GM21528 (cell line): ENCODE measurements around the gene SRBD1.

Source experiments
- ATAC-seq: cut with Tn5 transposase; IDR thresholded peaks from one replicate; pipeline ENCODE4 v1.9.1; 2021; ENCODE audit warnings: mild to moderate bottlenecking, moderate library complexity; ENCODE audit not compliant: unreplicated experiment, low FRiP score

SRBD1 gene

GRCh38 chr2:45494275-45494977 is 116.6 kb downstream of the SRBD1 start:
- no peak for ATAC-seq

GRCh38 chr2:45484965-45485364 is 126.1 kb downstream of the SRBD1 start:
- no peak for ATAC-seq

GRCh38 chr2:45483997-45484396 is 127.1 kb downstream of the SRBD1 start:
- no peak for ATAC-seq

GRCh38 chr2:45477546-45477945 is 133.5 kb downstream of the SRBD1 start:
- ATAC-seq = no peak

- no peak for ATAC-seq
These were observed 140.5 kb downstream of the SRBD1 start for GRCh38 chr2:45470531-45470930.

GRCh38 chr2:45469314-45470099 is 141.6 kb downstream of the SRBD1 start:
- ATAC-seq = peak; percentile 66

- no peak for ATAC-seq
These were observed 142.8 kb downstream of the SRBD1 start for GRCh38 chr2:45468279-45468678.

GRCh38 chr2:45466053-45466452 is 145.0 kb downstream of the SRBD1 start:
- ATAC-seq = no peak

- ATAC-seq = no peak
These were observed 150.2 kb downstream of the SRBD1 start for GRCh38 chr2:45460825-45461224.

- no peak for ATAC-seq
These were observed 151.2 kb downstream of the SRBD1 start for GRCh38 chr2:45459860-45460259.

GRCh38 chr2:45458909-45459563 is 152.0 kb downstream of the SRBD1 start:
- no peak for ATAC-seq

- ATAC-seq = no peak
These were observed 153.7 kb downstream of the SRBD1 start for GRCh38 chr2:45457211-45457945.

GRCh38 chr2:45452866-45453265 is 158.2 kb downstream of the SRBD1 start:
- ATAC-seq = no peak

GRCh38 chr2:45450634-45451033 is 160.4 kb downstream of the SRBD1 start:
- no peak for ATAC-seq

GRCh38 chr2:45448217-45448616 is 162.8 kb downstream of the SRBD1 start:
- no peak for ATAC-seq

GRCh38 chr2:45446016-45446415 is 165.1 kb downstream of the SRBD1 start:
- no peak for ATAC-seq

GRCh38 chr2:45445037-45445436 is 166.0 kb downstream of the SRBD1 start:
- ATAC-seq = no peak

- no peak for ATAC-seq
These were observed 168.1 kb downstream of the SRBD1 start for GRCh38 chr2:45443012-45443411.

- no peak for ATAC-seq
These were observed 169.0 kb downstream of the SRBD1 start for GRCh38 chr2:45442026-45442425.

- no peak for ATAC-seq
These were observed 169.5 kb downstream of the SRBD1 start for GRCh38 chr2:45441571-45441970.
